Stimulated activated CD8-positive, alpha-beta memory T cell treated with anti-CD3 and anti-CD28 coated beads, Interleukin-15, amount 100 ng/mL, for 4 hours (primary cell): ENCODE measurements around the gene PBX2.
A peak's percentile ranks its signal among the peaks of the same experiment; 100 is the strongest.
"Not testable (repeated sequence)": the region's sequence is repeated elsewhere in the genome, so short reads cannot be mapped to it uniquely, and the experiment has no call there.

ENCODE experiments used
- DNase-seq, 2 donors: peaks; one replicate each; pipeline ENCODE4 v3.0.0-alpha.2; 2020; ENCODE audit warnings: low read depth in 2 of 2

The PBX2 gene

GRCh38 chr6:32149932-32150870 is 39.8 kb downstream of the PBX2 start:
- DNase-seq = no peak

GRCh38 chr6:32149092-32149755 is 40.8 kb downstream of the PBX2 start:
- DNase-seq = no peak

GRCh38 chr6:32148289-32149091 is 41.5 kb downstream of the PBX2 start:
- DNase-seq = peak; percentile 39 to 40

DNA sequence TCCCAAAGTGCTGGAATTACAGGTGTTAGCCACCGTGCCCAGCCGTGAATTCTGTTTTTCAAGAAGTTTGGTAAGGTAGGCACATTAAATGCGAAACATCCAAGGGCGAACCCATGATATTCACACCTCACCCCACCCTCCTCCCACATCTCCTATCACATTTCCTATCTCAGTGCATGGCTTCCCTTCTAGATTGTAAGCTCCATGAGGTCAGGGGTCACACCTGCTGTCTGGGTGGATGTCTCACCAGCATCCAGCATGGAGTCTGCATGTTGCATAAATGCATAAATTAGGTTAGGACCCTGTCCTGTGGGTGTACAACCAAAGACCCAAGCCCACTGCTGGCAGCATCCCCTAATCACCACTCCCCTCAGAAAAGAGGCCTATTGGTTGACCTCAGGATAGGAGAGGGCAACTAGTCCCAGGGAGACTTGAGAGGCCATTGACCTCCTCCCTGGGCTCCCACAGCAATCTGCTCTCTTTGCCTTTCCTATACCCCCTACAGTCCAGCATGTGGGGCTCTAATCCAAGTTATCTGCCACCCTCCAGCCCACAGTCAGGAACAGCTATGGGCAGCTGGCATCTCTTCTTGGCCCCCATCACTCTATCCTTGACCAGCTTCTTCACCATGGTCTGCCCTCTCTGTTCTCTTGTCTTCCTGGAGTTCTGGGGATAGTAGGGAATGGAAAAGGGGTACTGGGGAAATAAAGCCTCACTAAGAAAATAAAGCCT is 42.4 kb downstream of the PBX2 start:
- DNase-seq = no peak

DNA sequence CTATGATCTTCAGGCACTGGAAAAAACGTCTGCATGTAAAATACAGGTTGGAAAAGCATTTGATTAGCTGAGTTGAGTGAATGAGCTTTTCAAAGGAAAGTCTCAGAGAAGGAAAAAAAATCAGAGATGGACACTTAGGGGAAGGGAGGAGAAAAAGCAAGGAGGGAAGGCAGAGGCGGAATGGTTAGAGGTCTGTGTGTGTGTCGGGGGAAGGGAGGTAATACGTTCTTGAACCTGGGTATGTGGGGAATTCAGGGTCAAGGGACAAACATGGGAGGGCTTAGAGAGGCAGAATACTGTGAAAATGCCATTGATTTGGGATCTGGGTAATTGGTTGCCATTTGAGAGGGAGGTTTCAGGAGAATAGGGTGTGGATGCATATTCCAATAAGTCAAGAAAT is 43.3 kb downstream of the PBX2 start:
- no peak for DNase-seq

DNA sequence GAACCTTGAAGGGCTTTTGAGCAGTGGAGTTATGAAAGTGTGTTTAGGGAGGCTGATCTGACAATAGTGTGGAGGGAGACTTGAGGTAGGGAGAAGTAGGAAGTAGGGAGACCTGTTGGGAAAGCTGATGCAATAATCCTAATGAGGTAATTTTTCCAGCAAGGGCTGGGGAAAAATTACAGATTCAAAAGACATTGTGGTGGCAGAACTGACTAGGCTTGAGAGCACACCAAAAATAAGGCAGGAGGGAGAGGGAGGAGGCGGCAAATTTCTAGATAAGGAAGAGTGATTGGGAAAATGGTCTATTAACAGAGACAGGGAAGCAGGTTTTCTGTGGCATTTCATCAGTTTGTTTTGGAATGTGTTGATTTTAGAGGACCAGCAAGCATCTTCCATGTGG is 43.7 kb downstream of the PBX2 start:
- DNase-seq = no peak

DNA sequence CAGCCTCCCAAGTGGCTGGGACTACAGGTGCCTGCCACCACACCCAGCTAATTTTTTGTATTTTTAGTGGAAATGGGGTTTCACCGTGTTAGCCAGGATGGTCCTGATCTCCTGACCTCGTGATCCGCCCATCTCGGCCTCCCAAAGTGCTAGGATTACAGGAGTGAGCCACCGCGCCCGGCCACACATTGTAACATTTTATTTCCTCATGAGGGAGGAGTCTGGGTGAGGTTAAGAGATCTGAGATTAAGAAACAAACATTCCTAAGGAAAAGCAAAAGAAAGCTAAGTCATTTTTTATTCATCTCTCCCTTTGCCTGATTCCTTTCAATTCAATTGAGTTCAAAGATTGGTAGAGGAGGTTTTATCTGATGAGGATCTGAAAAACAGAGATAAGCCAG is 45.8 kb downstream of the PBX2 start:
- DNase-seq = not testable (repeated sequence)

- DNase-seq = no peak
Measured at GRCh38 chr6:32140420-32141046, 49.5 kb downstream of the PBX2 start.

DNA sequence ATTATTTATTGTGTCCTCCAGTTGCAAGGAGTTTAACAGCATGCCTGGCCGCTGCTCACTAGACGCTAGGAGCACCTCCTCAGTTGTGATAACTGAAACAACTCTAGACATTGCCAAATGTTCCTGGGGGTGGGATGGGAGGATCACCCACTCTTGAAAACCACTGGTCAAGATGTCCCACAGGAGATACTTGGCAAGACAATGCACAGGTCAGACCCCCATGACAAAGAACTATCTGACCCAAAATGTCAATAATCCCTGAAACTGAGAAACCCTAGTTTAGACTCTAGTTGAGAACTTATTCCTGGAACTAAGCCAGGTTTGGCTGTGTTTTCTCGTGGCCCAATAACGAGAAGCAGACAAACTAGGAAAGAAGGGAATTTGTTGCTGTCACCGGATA is 50.4 kb downstream of the PBX2 start:
- DNase-seq = no peak

- no peak for DNase-seq
Measured at GRCh38 chr6:32137454-32137853, 52.5 kb downstream of the PBX2 start.
